ENCODE data around the gene GPR3. TPM values are rescaled to one million over a fixed set of nuclear protein-coding genes. Genes with fewer than 3 reads are reported as not detected.
A peak's percentile ranks its signal among the peaks of the same experiment; 100 is the strongest.

Gene GPR3
- total and polyA plus RNA-seq, 2 donors from 2014 or later, result 0.38 to 0.77 TPM

GRCh38 chr1:27417713-27418112 is 25.3 kb downstream of the GPR3 start:
- DNase-seq (no peak), FAIRE-seq (no peak)
- Histone ChIP-seq H3K9ac (ENCODE audit: low read length in 3 of 3) (no peak overlapping the region), H3K9me3 (ENCODE audit: control insufficient read depth in 2 of 3, insufficient read depth in 1 of 3, low read length in 3 of 3) (no peaks in the 10 kb centered on the region), H3K27ac (ENCODE audit: low read depth in 2 of 2, low read length in 2 of 2) (peak overlapping the region in 1 of 2 donors; percentile 29), H3K27me3 (ENCODE audit: control insufficient read depth, insufficient read depth, low read length) (no peaks in the 10 kb centered on the region), H3K4me3 (ENCODE audit: low read length in 3 of 3) (no peak overlapping the region), H3K36me3 (ENCODE audit: control insufficient read depth in 2 of 3, insufficient read depth in 3 of 3, low read length in 3 of 3) (peaks cover 15 to 41% (median 38%) of the 10 kb centered on the region in 3 donors), H3K4me1 (ENCODE audit: control insufficient read depth in 2 of 3, insufficient read depth in 2 of 3, low read depth in 1 of 3, low read length in 3 of 3) (peaks cover 4 to 13% (median 12%) of the 10 kb centered on the region in 3 donors)
- intact Hi-C loops (cut with DNase I), result loop anchor here (10.0 kb wide), 1 partner anchor 197 kb away; no protein-coding TSS in a partner anchor
- no peak for TF ChIP-seq CTCF (IDR thresholded peaks at IDR 0.05; ENCODE audit: borderline replicate concordance, extremely low read depth, insufficient read depth)

GRCh38 chr1:27418326-27419185 is 26.1 kb downstream of the GPR3 start:
- Histone ChIP-seq H3K9ac (ENCODE audit: low read length in 3 of 3) (no peak overlapping the region), H3K27me3 (ENCODE audit: control insufficient read depth, insufficient read depth, low read length) (no peaks in the 10 kb centered on the region), H3K27ac (ENCODE audit: low read depth in 2 of 2, low read length in 2 of 2) (peak overlapping the region; percentile 29 to 52), H3K36me3 (ENCODE audit: control insufficient read depth in 2 of 3, insufficient read depth in 3 of 3, low read length in 3 of 3) (peaks cover 11 to 34% (median 31%) of the 10 kb centered on the region in 3 donors), H3K9me3 (ENCODE audit: control insufficient read depth in 2 of 3, insufficient read depth in 1 of 3, low read length in 3 of 3) (no peaks in the 10 kb centered on the region), H3K4me1 (ENCODE audit: control insufficient read depth in 2 of 3, insufficient read depth in 2 of 3, low read depth in 1 of 3, low read length in 3 of 3) (peaks cover 4 to 13% (median 12%) of the 10 kb centered on the region in 3 donors), H3K4me3 (ENCODE audit: low read length in 3 of 3) (no peak overlapping the region)
- no peak for FAIRE-seq
- TF ChIP-seq CTCF (IDR thresholded peaks at IDR 0.05; ENCODE audit: borderline replicate concordance, extremely low read depth, insufficient read depth), result no peak
- DNase-seq, result peak; percentile 58 to 92 (median 70)
- intact Hi-C loops (cut with DNase I), result loop anchor here (10.0 kb wide), 1 partner anchor 196 kb away; no protein-coding TSS in a partner anchor

GRCh38 chr1:27423709-27424108 is 31.3 kb downstream of the GPR3 start:
- DNase-seq (peak in 3 of 5 donors; percentile 63 to 75 (median 67)), FAIRE-seq (no peak)
- H3K27ac ChIP-seq (ENCODE audit: low read depth in 2 of 2, low read length in 2 of 2), result no peak overlapping the region
- no peaks in the 10 kb centered on the region for H3K9me3 ChIP-seq (ENCODE audit: control insufficient read depth in 2 of 3, insufficient read depth in 1 of 3, low read length in 3 of 3)
- H3K9ac ChIP-seq (ENCODE audit: low read length in 3 of 3), result no peak overlapping the region
- no peaks in the 10 kb centered on the region for H3K27me3 ChIP-seq (ENCODE audit: control insufficient read depth, insufficient read depth, low read length)
- peaks cover 6 to 9% (median 6%) of the 10 kb centered on the region in 3 donors for H3K4me1 ChIP-seq (ENCODE audit: control insufficient read depth in 2 of 3, insufficient read depth in 2 of 3, low read depth in 1 of 3, low read length in 3 of 3)
- H3K4me3 ChIP-seq (ENCODE audit: low read length in 3 of 3), result no peak overlapping the region
- H3K36me3 ChIP-seq (ENCODE audit: control insufficient read depth in 2 of 3, insufficient read depth in 3 of 3, low read length in 3 of 3), result peaks cover 0 to 13% (median 2%) of the 10 kb centered on the region in 3 donors
- intact Hi-C loops (cut with DNase I), result no loop called here
- no peak for TF ChIP-seq CTCF (IDR thresholded peaks at IDR 0.05; ENCODE audit: borderline replicate concordance, extremely low read depth, insufficient read depth)
